ENCODE results near the gene ATG9A. TPM values are rescaled to one million over a fixed set of nuclear protein-coding genes. Genes with fewer than 3 reads are reported as not detected.

ATG9A gene
- total and polyA plus RNA-seq, 2 donors (not counting 3 experiments of a cell fraction or from before 2014, with no cell fraction given): 65.5 to 95.0 TPM

DNA sequence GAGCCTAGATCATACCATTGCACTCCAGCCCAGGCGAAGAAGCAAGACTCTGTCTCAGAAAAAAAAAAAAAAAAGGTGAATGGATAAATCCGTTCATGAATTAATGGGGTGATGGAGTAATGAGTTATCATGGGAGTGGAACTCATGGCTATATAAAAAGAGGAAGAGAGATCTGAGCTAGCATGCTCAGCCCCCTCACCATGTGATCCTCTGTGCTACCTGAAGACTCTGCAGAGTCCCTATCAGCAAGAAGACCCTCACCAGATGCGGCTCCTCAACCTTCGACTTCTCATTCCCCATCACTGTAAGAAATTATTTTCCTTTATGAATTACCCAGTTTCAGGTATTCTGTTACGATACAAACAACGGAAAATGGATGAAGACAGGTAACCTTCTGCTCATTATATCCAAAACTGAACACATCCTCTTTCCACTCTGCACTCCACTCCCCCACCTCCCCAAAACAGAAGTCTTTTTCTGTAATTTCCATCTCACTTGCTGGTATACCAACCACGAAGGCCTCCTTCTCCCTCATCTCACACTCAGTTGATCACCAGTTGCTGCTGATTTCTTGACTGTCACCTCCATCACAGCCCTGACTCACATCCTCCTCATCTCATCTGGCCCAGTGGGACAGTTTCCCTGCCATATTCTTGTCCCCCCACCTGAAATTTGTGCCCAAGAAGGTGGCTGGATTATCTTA lies 42.5 kb downstream of the ATG9A start:
- BruUV-seq (replicated peaks): no TSS peak
- Histone ChIP-seq H3K9ac (replicated peaks; ENCODE audit: extremely low read depth, insufficient read depth, low read length) (no peak overlapping the region), H3K9me1 (replicated peaks; ENCODE audit: control insufficient read depth, extremely low read depth, insufficient read depth, low read length) (no peaks in the 10 kb centered on the region), H3K4me1 (ENCODE audit: control insufficient read depth, extremely low read depth, insufficient read depth, low read length) (no peaks in the 10 kb centered on the region), H3K4me2 (ENCODE audit: insufficient read depth, low read length) (no peak overlapping the region), H3K27me3 (ENCODE audit: control insufficient read depth in 2 of 2, insufficient read depth in 2 of 2, low read length in 2 of 2) (no peaks in the 10 kb centered on the region), H2AFZ (ENCODE audit: low read depth, low read length) (no peak overlapping the region), H3K9me3 (replicated peaks; ENCODE audit: control insufficient read depth, insufficient read depth, low read length) (no peaks in the 10 kb centered on the region), H3K79me2 (ENCODE audit: control insufficient read depth, insufficient read depth, low read length) (no peaks in the 10 kb centered on the region), H3K4me3 (replicated peaks in 1 of 3; ENCODE audit: insufficient read depth in 1 of 3, low read depth in 1 of 3, low read length in 3 of 3) (no peak overlapping the region), H3K36me3 (ENCODE audit: control insufficient read depth in 2 of 2, extremely low read depth in 1 of 2, insufficient read depth in 2 of 2, low read length in 2 of 2) (peaks cover 2 to 23% of the 10 kb centered on the region in 2 experiments), H3K27ac (ENCODE audit: insufficient read depth, low read depth, low read length) (no peak overlapping the region), H4K20me1 (replicated peaks; ENCODE audit: control insufficient read depth, extremely low read depth, insufficient read depth, low read length) (no peaks in the 10 kb centered on the region)
- dilution Hi-C loops (cut with MboI; ENCODE audit: extremely low pct_ligation_motif_present, low sequenced_read_pairs): no loop called here
- DNase-seq (ENCODE audit: low read depth, low spot score): no peak
- POLR2A ChIA-PET: interaction anchor here (0.8 kb wide), 1 partner anchor 15 kb away, joined by 7 read pairs; no protein-coding TSS in a partner anchor
- intact Hi-C loops (cut with micrococcal nuclease): no loop called here
- TF ChIP-seq, protein P1, sequence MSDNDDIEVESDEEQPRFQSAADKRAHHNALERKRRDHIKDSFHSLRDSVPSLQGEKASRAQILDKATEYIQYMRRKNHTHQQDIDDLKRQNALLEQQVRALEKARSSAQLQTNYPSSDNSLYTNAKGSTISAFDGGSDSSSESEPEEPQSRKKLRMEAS (IDR thresholded peaks at IDR 0.05; ENCODE audit: insufficient read depth, insufficient read length): no peak
- no peak for TF ChIP-seq JUN (IDR thresholded peaks at IDR 0.05; ENCODE audit: borderline replicate concordance, insufficient read depth, insufficient read length, low read depth)
- no peak for FAIRE-seq
- CTCF ChIA-PET: no interaction called here

DNA sequence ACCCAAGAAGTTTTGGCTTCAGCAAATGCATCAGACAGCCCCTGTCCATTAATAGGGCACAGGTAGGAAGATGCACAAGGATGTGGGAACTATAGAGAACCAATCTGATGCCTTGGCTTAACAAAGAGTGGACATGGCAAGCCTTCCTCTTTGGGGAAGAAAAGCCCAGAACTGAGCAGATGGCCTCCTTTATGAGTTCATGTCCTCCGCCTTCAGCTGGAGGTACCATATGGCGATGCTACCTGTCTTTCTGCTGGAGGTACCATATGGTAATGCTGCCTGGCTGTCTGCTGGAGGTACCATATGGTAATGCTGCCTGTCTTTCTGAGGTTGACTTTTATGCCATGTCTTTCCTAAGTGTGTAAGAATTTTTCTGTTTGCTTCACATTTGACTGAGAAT lies 45.3 kb downstream of the ATG9A start:
- H3K4me3 ChIP-seq (replicated peaks in 1 of 3; ENCODE audit: insufficient read depth in 1 of 3, low read depth in 1 of 3, low read length in 3 of 3): no peak overlapping the region
- H2AFZ ChIP-seq (ENCODE audit: low read depth, low read length): no peak overlapping the region
- H3K4me1 ChIP-seq (ENCODE audit: control insufficient read depth, extremely low read depth, insufficient read depth, low read length): peaks cover 4% of the 10 kb centered on the region
- POLR2A ChIA-PET: no interaction called here
- intact Hi-C loops (cut with micrococcal nuclease) (no loop called here), dilution Hi-C loops (cut with MboI; ENCODE audit: extremely low pct_ligation_motif_present, low sequenced_read_pairs) (no loop called here)
- CTCF ChIA-PET: interaction anchor here (0.7 kb wide), 1 partner anchor 204 kb away, joined by 3 read pairs; no protein-coding TSS in a partner anchor
- no peak for DNase-seq (ENCODE audit: low read depth, low spot score)
- no peak overlapping the region for H3K4me2 ChIP-seq (ENCODE audit: insufficient read depth, low read length)
- no peak for FAIRE-seq
- no peaks in the 10 kb centered on the region for H3K9me3 ChIP-seq (replicated peaks; ENCODE audit: control insufficient read depth, insufficient read depth, low read length)
- H3K9me1 ChIP-seq (replicated peaks; ENCODE audit: control insufficient read depth, extremely low read depth, insufficient read depth, low read length): no peaks in the 10 kb centered on the region
- H3K9ac ChIP-seq (replicated peaks; ENCODE audit: extremely low read depth, insufficient read depth, low read length): no peak overlapping the region
- no peaks in the 10 kb centered on the region for H3K27me3 ChIP-seq (ENCODE audit: control insufficient read depth in 2 of 2, insufficient read depth in 2 of 2, low read length in 2 of 2)
- H4K20me1 ChIP-seq (replicated peaks; ENCODE audit: control insufficient read depth, extremely low read depth, insufficient read depth, low read length): no peaks in the 10 kb centered on the region
- no peak overlapping the region for H3K27ac ChIP-seq (ENCODE audit: insufficient read depth, low read depth, low read length)
- BruUV-seq (replicated peaks): no TSS peak
- H3K79me2 ChIP-seq (ENCODE audit: control insufficient read depth, insufficient read depth, low read length): peaks cover 9% of the 10 kb centered on the region
- no peak for TF ChIP-seq POLR2AphosphoS5 (IDR thresholded peaks at IDR 0.05; ENCODE audit: insufficient read depth, low read depth, low read length)
- no peak for TF ChIP-seq FOS (IDR thresholded peaks at IDR 0.05; ENCODE audit: borderline replicate concordance, insufficient read depth, low read length)
- TF ChIP-seq, protein P1 (IDR thresholded peaks at IDR 0.05; ENCODE audit: insufficient read depth, insufficient read length): no peak
- TF ChIP-seq POLR2A (IDR thresholded peaks at IDR 0.05; ENCODE audit: low read depth, low read length): no peak
- no peak for TF ChIP-seq EZH2 (IDR thresholded peaks at IDR 0.05; ENCODE audit: borderline replicate concordance, low read depth, low read length, severe bottlenecking)
- TF ChIP-seq, protein P2, sequence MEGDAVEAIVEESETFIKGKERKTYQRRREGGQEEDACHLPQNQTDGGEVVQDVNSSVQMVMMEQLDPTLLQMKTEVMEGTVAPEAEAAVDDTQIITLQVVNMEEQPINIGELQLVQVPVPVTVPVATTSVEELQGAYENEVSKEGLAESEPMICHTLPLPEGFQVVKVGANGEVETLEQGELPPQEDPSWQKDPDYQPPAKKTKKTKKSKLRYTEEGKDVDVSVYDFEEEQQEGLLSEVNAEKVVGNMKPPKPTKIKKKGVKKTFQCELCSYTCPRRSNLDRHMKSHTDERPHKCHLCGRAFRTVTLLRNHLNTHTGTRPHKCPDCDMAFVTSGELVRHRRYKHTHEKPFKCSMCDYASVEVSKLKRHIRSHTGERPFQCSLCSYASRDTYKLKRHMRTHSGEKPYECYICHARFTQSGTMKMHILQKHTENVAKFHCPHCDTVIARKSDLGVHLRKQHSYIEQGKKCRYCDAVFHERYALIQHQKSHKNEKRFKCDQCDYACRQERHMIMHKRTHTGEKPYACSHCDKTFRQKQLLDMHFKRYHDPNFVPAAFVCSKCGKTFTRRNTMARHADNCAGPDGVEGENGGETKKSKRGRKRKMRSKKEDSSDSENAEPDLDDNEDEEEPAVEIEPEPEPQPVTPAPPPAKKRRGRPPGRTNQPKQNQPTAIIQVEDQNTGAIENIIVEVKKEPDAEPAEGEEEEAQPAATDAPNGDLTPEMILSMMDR (IDR thresholded peaks at IDR 0.05; ENCODE audit: extremely low read depth in 1 of 2, insufficient read depth in 1 of 2, low read depth in 1 of 2, low read length in 2 of 2): no peak
- no peak for TF ChIP-seq JUN (IDR thresholded peaks at IDR 0.05; ENCODE audit: borderline replicate concordance, insufficient read depth, insufficient read length, low read depth)
- no peak for TF ChIP-seq GATA2 (IDR thresholded peaks at IDR 0.05; ENCODE audit: insufficient read depth, insufficient read length, low read depth, low read length)
- no peak for TF ChIP-seq MYC (IDR thresholded peaks at IDR 0.05; ENCODE audit: low read depth, low read length)
- H3K36me3 ChIP-seq (ENCODE audit: control insufficient read depth in 2 of 2, extremely low read depth in 1 of 2, insufficient read depth in 2 of 2, low read length in 2 of 2): peaks cover 15 to 39% of the 10 kb centered on the region in 2 experiments

All from endothelial cell of umbilical vein (primary cell).